Keratinocyte (primary cell): ENCODE results near the gene COL6A2. TPM values are rescaled to one million over a fixed set of nuclear protein-coding genes. Genes with fewer than 3 reads are reported as not detected.

Experiments used
- DNase-seq: peaks from one replicate; pipeline ENCODE4 v3.0.0-alpha.2; 2011; ENCODE audit warnings: low read depth, missing footprints, low spot score
- FAIRE-seq: peaks from 2 replicates; lab custom pipeline; 2011; peaks lifted over from hg19 to GRCh38; lab: Jason Lieb, UNC
- H2AFZ ChIP-seq: 2 replicates; pipeline ENCODE4 v1.6.0; 2012; ENCODE audit warnings: low read length, control low read depth, inconsistent platforms; ENCODE audit not compliant: control insufficient read depth
- H3K27ac ChIP-seq: 2 replicates; pipeline ENCODE4 v1.5.1; 2011; ENCODE audit warnings: low read length; ENCODE audit not compliant: control insufficient read depth, insufficient read depth
- H3K27me3 ChIP-seq: 3 replicates; pipeline ENCODE4 v1.6.0; 2011; ENCODE audit warnings: low read length; ENCODE audit not compliant: control insufficient read depth, insufficient read depth; ENCODE audit errors: extremely low read depth
- H3K36me3 ChIP-seq, 2 experiments: 2 replicates in 1 of 2; 3 replicates in 1 of 2; pipeline ENCODE4 v1.5.1; 2011; ENCODE audit warnings: low read length in 2 of 2, mild to moderate bottlenecking in 1 of 2; ENCODE audit not compliant: control insufficient read depth in 2 of 2, insufficient read depth in 2 of 2; ENCODE audit errors: extremely low read depth in 1 of 2
- H3K4me1 ChIP-seq: 3 replicates; pipeline ENCODE4 v1.5.1; 2011; ENCODE audit warnings: low read length; ENCODE audit not compliant: control insufficient read depth, insufficient read depth; ENCODE audit errors: extremely low read depth
- H3K4me2 ChIP-seq: 3 replicates; pipeline ENCODE4 v1.6.0; 2011; ENCODE audit warnings: low read depth, low read length; ENCODE audit not compliant: control insufficient read depth, insufficient read depth; ENCODE audit errors: extremely low read depth
- H3K4me3 ChIP-seq, 3 experiments: fragments of 200-600 bp in 1 of 3; sonication (generic) in 1 of 3; 2 replicates in 2 of 3; 3 replicates in 1 of 3; pipeline ENCODE4 v1.5.1; 2011 to 2016; ENCODE audit warnings: low read length in 3 of 3, mild to moderate bottlenecking in 3 of 3, control low read depth in 2 of 3, inconsistent platforms in 1 of 3, low read depth in 1 of 3, mixed read lengths in 1 of 3, mixed run types in 1 of 3, moderate library complexity in 1 of 3; ENCODE audit not compliant: control insufficient read depth in 2 of 3, insufficient read depth in 2 of 3; ENCODE audit errors: extremely low read depth in 1 of 3
- H3K79me2 ChIP-seq: 2 replicates; pipeline ENCODE4 v1.6.0; 2012; ENCODE audit warnings: low read length; ENCODE audit not compliant: control insufficient read depth, insufficient read depth
- H3K9ac ChIP-seq: 3 replicates; pipeline ENCODE4 v1.6.0; 2011; ENCODE audit warnings: low read length; ENCODE audit not compliant: control insufficient read depth, insufficient read depth; ENCODE audit errors: extremely low read depth
- H3K9me1 ChIP-seq: 3 replicates; pipeline ENCODE4 v1.6.0; 2011; ENCODE audit warnings: low read length; ENCODE audit not compliant: control insufficient read depth, insufficient read depth; ENCODE audit errors: extremely low read depth
- H3K9me3 ChIP-seq: 2 replicates; pipeline ENCODE4 v1.5.1; 2012; ENCODE audit warnings: low read depth, low read length; ENCODE audit not compliant: control insufficient read depth
- H4K20me1 ChIP-seq: 3 replicates; pipeline ENCODE4 v1.6.0; 2011; ENCODE audit warnings: low read length; ENCODE audit not compliant: control insufficient read depth, insufficient read depth; ENCODE audit errors: extremely low read depth
- CTCF ChIP-seq, 3 experiments: IDR thresholded peaks in 1 of 3; conservative IDR thresholded peaks in 1 of 3; optimal IDR thresholded peaks in 1 of 3; 2 replicates in 2 of 3; 3 replicates in 1 of 3; pipeline versions ENCODE3 to v1.5.1; 2011; ENCODE audit warnings: low read length in 3 of 3, mild to moderate bottlenecking in 3 of 3, moderate library complexity in 2 of 3, control low read depth in 1 of 3, inconsistent platforms in 1 of 3; ENCODE audit not compliant: insufficient read depth in 2 of 3; ENCODE audit errors: extremely low read depth in 1 of 3
- EZH2 ChIP-seq: IDR thresholded peaks from one replicate; pipeline ENCODE4 v1.6.1; 2012; ENCODE audit warnings: inconsistent platforms, mild to moderate bottlenecking, low read length, moderate library complexity
- dilution Hi-C: fragments of 300-500 bp; cut with MboI; formaldehyde crosslinking; loops from one replicate; pipeline ENCODE4 v1.7.0; 2020; ENCODE audit warnings: low sequenced_read_pairs; ENCODE audit not compliant: extremely low pct_ligation_motif_present
- polyA plus RNA-seq, 5 experiments: library from polyadenylated mRNA; depleted of rRNA in 3 of 5; stranded (reverse) in 3 of 5; stranded (forward) in 1 of 5; unstranded in 1 of 5; fragments of >200 nt; gene quantifications; 1 replicate in 1 of 5; 2 replicates in 3 of 5; 3 replicates in 1 of 5; pipeline versions ENCODE4 v1.2.1 to v1.2.3, GENCODE V29; 2011 to 2012; ENCODE audit warnings: missing spikeins in 2 of 5, low read depth in 1 of 5, low replicate concordance in 1 of 5

The COL6A2 gene
- polyA plus RNA-seq, 1 donor (not counting 4 experiments of a cell fraction or from before 2014, with no cell fraction given): 0.03 TPM

GRCh38 chr21:46093668-46094400 lies 4.1 kb upstream of the COL6A2 start:
- TF ChIP-seq CTCF (optimal IDR thresholded peaks at IDR 0.05 in 1 of 3, IDR thresholded peaks at IDR 0.05 in 1 of 3, conservative IDR thresholded peaks at IDR 0.05 in 1 of 3; ENCODE audit: extremely low read depth in 1 of 3, insufficient read depth in 2 of 3, low read length in 3 of 3): no peak
- TF ChIP-seq EZH2: no peak
- peaks cover 4% of the 10 kb centered on the region for H3K9me3 ChIP-seq
- H3K4me2 ChIP-seq: no peak overlapping the region
- H2AFZ ChIP-seq: no peak overlapping the region
- DNase-seq (no peak), FAIRE-seq (no peak)
- H3K27ac ChIP-seq: no peak overlapping the region
- no peak overlapping the region for H3K4me3 ChIP-seq
- dilution Hi-C loops: no loop called here
- no peaks in the 10 kb centered on the region for H3K79me2 ChIP-seq
- no peaks in the 10 kb centered on the region for H3K36me3 ChIP-seq
- no peaks in the 10 kb centered on the region for H3K9me1 ChIP-seq
- no peaks in the 10 kb centered on the region for H3K4me1 ChIP-seq
- no peak overlapping the region for H3K9ac ChIP-seq
- H4K20me1 ChIP-seq: no peaks in the 10 kb centered on the region
- H3K27me3 ChIP-seq: peaks cover 27% of the 10 kb centered on the region

GRCh38 chr21:46094401-46095082 lies 3.4 kb upstream of the COL6A2 start:
- peaks cover 4% of the 10 kb centered on the region for H3K9me3 ChIP-seq
- no peaks in the 10 kb centered on the region for H4K20me1 ChIP-seq
- H2AFZ ChIP-seq: no peak overlapping the region
- FAIRE-seq: no peak
- dilution Hi-C loops: no loop called here
- no peak overlapping the region for H3K4me3 ChIP-seq
- no peak overlapping the region for H3K9ac ChIP-seq
- peaks cover 35% of the 10 kb centered on the region for H3K27me3 ChIP-seq
- H3K27ac ChIP-seq: no peak overlapping the region
- H3K4me2 ChIP-seq: no peak overlapping the region
- no peak for DNase-seq
- H3K36me3 ChIP-seq: no peaks in the 10 kb centered on the region
- H3K9me1 ChIP-seq: no peaks in the 10 kb centered on the region
- no peaks in the 10 kb centered on the region for H3K79me2 ChIP-seq
- H3K4me1 ChIP-seq: no peaks in the 10 kb centered on the region
- TF ChIP-seq CTCF (optimal IDR thresholded peaks at IDR 0.05 in 1 of 3, IDR thresholded peaks at IDR 0.05 in 1 of 3, conservative IDR thresholded peaks at IDR 0.05 in 1 of 3; ENCODE audit: extremely low read depth in 1 of 3, insufficient read depth in 2 of 3, low read length in 3 of 3) (no peak), EZH2 (no peak)
